RWPE2 (cell line): ENCODE measurements around the gene PDE7B.

ENCODE experiments used
- ATAC-seq: fragments of 200-7000 bp; cut with Tn5 transposase; 3 replicates; pipeline ENCODE4 v1.9.1; 2021; ENCODE audit warnings: low read depth
- DNase-seq: peaks from one replicate; pipeline ENCODE4 v3.0.0-alpha.2; 2020; ENCODE audit warnings: low spot score
- H3K27ac ChIP-seq: fragments of 450-650 bp; 2 replicates; pipeline ENCODE4 v1.5.1; 2017; ENCODE audit warnings: mild to moderate bottlenecking; ENCODE audit not compliant: poor library complexity, severe bottlenecking
- H3K27me3 ChIP-seq: fragments of 250-450 bp; sonication (Bioruptor Pico); 2 replicates; pipeline ENCODE4 v1.5.1; 2021; ENCODE audit warnings: mild to moderate bottlenecking, moderate library complexity; ENCODE audit not compliant: insufficient read depth, poor library complexity, severe bottlenecking
- H3K36me3 ChIP-seq: fragments of 250-450 bp; sonication (Bioruptor Pico); 2 replicates; pipeline ENCODE4 v1.5.1; 2020; ENCODE audit warnings: low read depth, mild to moderate bottlenecking, moderate library complexity
- H3K4me1 ChIP-seq: fragments of 250-450 bp; sonication (Bioruptor Pico); 2 replicates; pipeline ENCODE4 v1.5.1; 2021; ENCODE audit warnings: mild to moderate bottlenecking, moderate library complexity; ENCODE audit not compliant: insufficient read depth, poor library complexity, severe bottlenecking
- H3K4me3 ChIP-seq: fragments of 250-450 bp; sonication (Bioruptor Pico); 2 replicates; pipeline ENCODE4 v1.5.1; 2021; ENCODE audit warnings: mild to moderate bottlenecking, moderate library complexity; ENCODE audit not compliant: severe bottlenecking
- H3K9me3 ChIP-seq: fragments of 250-450 bp; sonication (Bioruptor Pico); 2 replicates; pipeline ENCODE4 v1.5.1; 2021; ENCODE audit warnings: mild to moderate bottlenecking, moderate library complexity; ENCODE audit not compliant: severe bottlenecking
- CTCF ChIP-seq: fragments of 450-650 bp; IDR thresholded peaks from one replicate; pipeline ENCODE4 v1.5.1; 2017; ENCODE audit warnings: mild to moderate bottlenecking, moderate library complexity; ENCODE audit not compliant: poor library complexity, severe bottlenecking

PDE7B gene

GRCh38 chr6:136173519-136174507 lies 322.3 kb downstream of the PDE7B start:
- no peak overlapping the region for H3K27ac ChIP-seq
- peaks cover 3% of the 10 kb centered on the region for H3K27me3 ChIP-seq
- ATAC-seq, result no peak
- no peaks in the 10 kb centered on the region for H3K9me3 ChIP-seq
- DNase-seq, result no peak
- TF ChIP-seq CTCF, result no peak
- H3K4me3 ChIP-seq, result no peak overlapping the region
- no peaks in the 10 kb centered on the region for H3K4me1 ChIP-seq
- H3K36me3 ChIP-seq, result no peaks in the 10 kb centered on the region

- Histone ChIP-seq H3K9me3 (no peaks in the 10 kb centered on the region), H3K27ac (no peak overlapping the region)
Measured at GRCh38 chr6:136174510-136174909, 323.0 kb downstream of the PDE7B start.

GRCh38 chr6:136175873-136176272 lies 324.4 kb downstream of the PDE7B start:
- Histone ChIP-seq H3K4me3 (no peak overlapping the region), H3K27me3 (peaks cover 3% of the 10 kb centered on the region), H3K27ac (no peak overlapping the region), H3K4me1 (no peaks in the 10 kb centered on the region), H3K36me3 (no peaks in the 10 kb centered on the region), H3K9me3 (no peaks in the 10 kb centered on the region)
- no peak for TF ChIP-seq CTCF
- ATAC-seq (no peak), DNase-seq (no peak)

More at GRCh38 chr6:136174510-136174909, 323.0 kb downstream of the PDE7B start:
- H3K4me1 ChIP-seq, result no peaks in the 10 kb centered on the region
- DNase-seq (no peak), ATAC-seq (no peak)
- TF ChIP-seq CTCF, result no peak
- H3K36me3 ChIP-seq, result no peaks in the 10 kb centered on the region
- H3K4me3 ChIP-seq, result no peak overlapping the region
- peaks cover 3% of the 10 kb centered on the region for H3K27me3 ChIP-seq

GRCh38 chr6:136178749-136179148 lies 327.2 kb downstream of the PDE7B start:
- DNase-seq, result no peak

More at GRCh38 chr6:136178749-136179148, 327.2 kb downstream of the PDE7B start:
- no peak for TF ChIP-seq CTCF
- no peaks in the 10 kb centered on the region for H3K9me3 ChIP-seq
- ATAC-seq, result no peak
- peaks cover 3% of the 10 kb centered on the region for H3K27me3 ChIP-seq
- H3K4me3 ChIP-seq, result no peak overlapping the region
- H3K4me1 ChIP-seq, result no peaks in the 10 kb centered on the region
- H3K27ac ChIP-seq, result no peak overlapping the region
- H3K36me3 ChIP-seq, result no peaks in the 10 kb centered on the region
